HG02943 (cell line): Measurements from ENCODE around the gene PLCD1.
"Not testable (repeated sequence)": the region's sequence is repeated elsewhere in the genome, so short reads cannot be mapped to it uniquely, and the experiment has no call there.

ENCODE experiments used
- ATAC-seq: cut with Tn5 transposase; IDR thresholded peaks from one replicate; pipeline ENCODE4 v1.9.1; 2021; ENCODE audit warnings: mild to moderate bottlenecking, low read depth, moderate library complexity; ENCODE audit not compliant: unreplicated experiment

PLCD1 gene

DNA sequence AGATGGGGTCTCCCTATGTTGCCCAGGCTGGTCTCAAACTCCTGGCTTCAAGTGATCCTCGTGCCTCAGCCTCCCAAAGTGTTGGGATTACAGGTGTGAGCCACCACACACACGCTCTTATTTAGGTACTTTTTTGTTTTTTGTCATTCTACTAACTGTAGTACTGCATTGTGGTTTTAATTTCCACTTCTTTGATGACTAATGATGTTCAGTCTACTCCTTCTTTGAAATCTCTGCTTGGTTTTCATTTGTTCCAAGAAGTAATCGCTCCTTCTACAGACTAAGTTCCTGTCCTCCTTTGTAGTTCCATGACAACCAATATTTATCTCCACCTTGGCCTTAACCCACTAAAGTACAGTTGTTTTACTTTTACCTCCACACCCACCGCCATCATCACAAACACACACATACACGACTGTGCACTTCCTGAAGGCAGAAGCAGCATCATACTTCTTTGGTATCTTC lies 9.0 kb upstream of the PLCD1 start:
- ATAC-seq: no peak

DNA sequence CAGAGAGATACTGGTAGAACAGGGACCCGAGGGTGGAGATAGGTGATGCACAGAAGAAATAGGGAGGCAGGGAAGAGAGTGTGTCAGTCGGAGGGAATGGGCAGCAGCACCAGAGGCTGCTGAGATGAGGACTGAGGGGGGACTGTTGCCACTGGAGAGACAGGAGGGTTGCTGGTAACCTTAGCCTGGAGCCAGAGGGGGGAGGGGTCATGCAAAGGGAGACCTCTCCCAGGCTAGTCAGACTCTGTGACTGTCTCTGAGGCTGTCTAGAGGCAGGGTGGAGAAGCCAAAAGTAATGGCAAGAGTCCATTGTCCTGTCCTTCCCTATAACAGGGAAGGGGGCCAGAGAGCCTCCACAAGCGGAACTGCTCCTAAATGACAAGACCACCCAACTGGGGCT lies 7.5 kb upstream of the PLCD1 start:
- no peak for ATAC-seq

DNA sequence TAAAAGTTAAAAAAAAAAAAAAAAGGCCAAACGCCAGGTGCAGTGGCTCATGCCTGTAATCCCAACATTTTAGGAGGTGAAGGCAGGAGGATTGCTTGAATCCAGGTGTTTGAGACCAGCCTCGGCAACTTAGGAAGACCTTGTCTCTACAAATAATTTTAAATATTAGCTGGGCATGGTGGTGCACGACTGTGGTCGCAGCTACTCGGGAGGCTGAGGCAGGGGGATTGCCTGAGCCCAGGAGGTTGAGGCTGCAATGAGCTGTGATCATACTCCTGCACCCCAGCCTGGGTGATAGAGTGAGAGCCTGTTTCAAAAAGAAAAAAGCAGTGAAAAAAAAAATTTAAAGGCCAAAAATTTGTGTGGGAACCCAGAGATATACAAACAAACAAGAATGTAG lies 6.8 kb upstream of the PLCD1 start:
- ATAC-seq: no peak

DNA sequence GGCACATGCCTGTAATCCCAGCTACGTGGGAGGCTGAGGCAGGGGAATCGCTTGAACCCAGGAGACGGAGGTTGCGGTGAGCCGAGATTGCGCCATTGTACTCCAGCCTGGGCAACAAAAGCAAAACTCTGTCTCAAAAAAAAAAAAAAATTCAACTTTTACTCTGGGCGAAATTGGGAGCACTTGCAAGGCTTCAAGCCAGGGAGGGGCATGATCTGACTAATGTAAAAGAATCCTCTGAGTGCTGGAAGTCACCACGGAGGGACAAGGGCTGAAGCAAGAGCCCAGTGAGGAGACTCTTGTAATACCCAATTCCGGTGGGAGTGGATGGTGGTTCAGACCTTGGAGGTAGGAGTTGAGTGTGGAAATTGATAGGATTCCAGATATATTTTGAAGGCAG lies 4.9 kb upstream of the PLCD1 start:
- ATAC-seq: not testable (repeated sequence)

DNA sequence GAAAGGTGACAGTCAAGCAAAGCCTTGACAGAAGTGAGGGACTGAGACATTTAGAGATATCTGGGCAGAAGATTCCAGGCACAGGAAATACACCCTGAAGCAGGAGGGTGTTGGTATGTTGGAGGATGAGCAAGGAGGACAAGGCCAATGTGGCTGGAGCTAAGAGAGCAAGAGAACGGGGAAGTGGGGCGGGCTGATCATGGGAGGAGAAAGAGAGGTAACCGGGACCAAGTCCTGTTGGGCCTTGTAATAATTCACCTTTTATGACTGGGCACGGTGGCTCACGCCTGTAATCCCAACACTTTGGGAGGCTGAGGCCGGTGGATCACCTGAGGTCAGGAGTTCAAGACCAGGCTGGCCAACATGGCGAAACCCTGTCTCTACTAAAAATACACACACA lies 4.1 kb upstream of the PLCD1 start:
- ATAC-seq: not testable (repeated sequence)

DNA sequence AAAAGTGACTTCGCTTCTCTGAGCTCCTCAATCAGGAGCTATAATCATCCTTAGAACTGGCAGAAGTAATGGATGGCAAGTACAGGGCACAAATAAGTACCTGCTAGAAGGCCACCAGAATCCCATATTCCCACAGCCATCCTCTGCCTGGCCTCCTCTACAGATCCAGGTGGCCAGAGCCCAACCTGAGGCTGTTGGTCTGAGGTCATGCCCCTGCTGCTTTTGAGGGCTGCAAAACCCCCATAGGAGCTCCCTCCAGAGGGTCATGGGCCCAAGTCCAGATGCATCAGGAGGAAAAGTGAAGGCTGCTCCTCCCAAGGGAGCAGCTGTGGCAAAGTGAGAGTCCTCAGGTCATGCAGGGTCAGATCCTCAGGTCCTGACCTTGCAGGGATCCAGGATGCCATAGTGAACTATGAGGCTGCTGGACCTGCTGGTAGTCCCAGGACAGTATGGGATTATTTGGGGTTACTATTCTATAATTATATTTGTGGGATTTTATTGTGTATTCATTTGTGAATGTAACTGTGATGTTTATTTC lies 3.0 kb upstream of the PLCD1 start:
- ATAC-seq: no peak

DNA sequence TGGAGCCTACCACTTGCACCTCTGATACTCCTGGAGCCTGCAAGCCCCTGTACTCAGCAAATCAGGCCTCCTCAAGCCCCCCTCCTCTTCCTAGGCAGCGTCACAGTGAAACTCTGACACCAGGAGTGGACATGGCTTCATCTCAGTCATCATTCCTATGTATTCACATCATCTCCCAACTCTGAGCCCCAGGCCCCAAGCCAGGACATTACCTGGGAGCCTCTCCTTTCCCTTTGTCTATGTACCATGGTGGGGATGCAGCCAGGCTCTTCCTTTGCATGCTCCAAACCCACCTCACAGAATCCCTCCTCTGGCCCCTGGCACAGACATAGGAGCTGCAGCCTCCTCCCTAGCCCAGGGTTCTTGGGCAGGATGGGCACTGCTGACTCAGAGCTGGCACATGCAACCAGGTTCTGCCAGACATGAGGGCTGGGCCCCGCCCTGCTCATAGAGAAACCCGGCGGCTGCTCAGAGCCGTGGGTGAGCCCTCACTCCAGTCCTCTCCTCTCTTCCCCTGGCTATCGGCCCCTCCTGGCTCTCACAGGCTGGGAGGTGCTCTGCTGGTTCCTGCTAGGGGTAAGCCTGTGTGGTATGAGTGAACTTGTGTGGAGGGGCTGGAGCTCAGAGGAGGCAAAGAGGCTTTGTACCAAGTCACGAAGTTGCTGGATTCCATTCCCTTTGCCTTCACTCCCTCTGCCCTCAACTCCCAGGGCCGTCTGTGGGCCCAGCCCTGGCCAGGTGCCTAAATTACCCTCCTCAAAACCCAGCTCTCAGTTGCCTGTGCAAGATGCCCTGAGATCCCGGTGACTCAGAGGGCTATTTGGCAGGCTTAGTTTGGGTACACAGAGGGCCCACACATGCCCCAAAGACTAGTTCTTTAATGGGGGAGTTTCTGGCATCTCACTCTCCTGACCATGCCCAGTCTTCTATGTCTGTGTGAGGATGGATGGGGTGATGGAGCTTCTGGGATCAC lies 1.9 kb upstream of the PLCD1 start:
- no peak for ATAC-seq

DNA sequence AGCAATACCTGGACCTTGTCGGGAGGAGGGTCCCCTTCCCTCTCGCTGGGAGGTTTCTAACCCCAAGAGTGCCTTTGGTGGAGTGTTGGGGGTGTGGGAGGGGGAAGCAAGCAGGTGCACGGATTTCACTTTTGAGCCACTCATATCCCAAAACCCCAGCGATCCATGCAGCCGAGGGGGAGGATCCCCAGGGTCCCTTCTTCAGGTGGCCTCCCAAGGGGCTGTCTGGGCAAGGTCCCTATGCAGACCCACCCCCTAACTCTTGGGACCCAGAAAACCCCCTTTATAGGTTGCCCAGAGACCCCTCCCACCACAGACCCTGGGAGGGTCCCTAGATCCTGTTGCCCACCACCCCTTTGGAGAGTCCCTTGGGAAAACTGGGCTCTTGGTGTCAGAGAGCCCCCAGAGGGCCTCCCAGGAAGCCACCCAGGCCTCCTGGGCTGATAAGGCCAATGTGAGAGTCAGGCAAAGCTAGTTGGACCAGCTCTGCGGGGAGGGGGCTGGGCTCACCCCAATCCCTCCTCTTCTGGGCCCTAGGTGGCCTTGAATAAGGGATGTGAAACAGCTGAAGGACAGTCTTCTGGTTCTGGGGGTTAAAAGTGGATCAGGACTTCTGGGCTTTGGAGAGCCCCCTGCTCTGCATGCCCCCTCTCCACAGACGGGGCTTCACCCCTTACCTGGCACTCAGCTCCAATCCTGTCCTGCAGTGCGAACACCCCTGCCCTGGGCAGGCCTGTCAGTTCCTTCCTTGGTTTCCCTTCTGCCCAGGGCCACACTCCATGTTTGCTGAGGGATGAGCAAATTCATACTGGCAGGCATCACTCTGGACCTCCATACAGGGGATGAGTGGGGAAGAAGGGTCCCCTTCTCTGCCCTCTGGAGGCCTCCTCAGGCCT lies 932 bp upstream of the PLCD1 start:
- ATAC-seq: no peak

DNA sequence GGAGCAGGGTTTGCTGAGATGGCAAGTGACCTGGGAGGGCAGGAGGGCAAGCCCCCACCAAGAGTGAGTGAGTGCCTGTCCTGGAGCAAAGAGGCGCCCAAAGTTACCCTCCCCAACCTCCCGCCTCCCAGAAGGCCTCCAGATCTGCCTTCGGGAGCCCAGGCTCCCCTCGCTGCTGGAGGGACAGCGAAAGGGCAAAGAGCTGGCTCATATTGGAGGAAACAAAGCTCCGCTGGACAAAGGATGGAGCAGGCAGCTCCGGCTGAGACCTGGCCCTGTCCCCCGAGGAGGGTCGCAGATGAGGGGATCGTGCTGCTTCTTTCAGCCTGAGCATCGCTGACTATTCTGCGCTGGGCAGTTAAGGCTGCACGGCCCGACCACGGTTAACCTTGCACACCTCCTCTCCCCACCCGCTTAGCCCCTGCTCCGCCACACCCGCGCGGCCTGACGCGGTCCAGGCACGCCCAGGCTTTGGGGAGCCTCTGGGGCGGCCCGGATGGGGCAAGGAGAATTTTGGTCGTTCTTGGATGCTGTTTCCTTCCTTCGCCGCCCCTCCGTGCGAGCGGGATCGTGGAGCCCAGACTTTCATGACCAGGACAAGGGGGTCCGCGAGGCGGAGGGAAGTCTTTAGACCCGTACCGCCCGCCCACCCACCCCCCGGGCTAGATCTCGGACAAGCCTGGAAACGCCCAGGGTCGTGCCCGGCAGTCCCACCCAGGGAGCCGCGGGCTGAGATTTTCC lies 651 bp downstream of the PLCD1 start:
- no peak for ATAC-seq

DNA sequence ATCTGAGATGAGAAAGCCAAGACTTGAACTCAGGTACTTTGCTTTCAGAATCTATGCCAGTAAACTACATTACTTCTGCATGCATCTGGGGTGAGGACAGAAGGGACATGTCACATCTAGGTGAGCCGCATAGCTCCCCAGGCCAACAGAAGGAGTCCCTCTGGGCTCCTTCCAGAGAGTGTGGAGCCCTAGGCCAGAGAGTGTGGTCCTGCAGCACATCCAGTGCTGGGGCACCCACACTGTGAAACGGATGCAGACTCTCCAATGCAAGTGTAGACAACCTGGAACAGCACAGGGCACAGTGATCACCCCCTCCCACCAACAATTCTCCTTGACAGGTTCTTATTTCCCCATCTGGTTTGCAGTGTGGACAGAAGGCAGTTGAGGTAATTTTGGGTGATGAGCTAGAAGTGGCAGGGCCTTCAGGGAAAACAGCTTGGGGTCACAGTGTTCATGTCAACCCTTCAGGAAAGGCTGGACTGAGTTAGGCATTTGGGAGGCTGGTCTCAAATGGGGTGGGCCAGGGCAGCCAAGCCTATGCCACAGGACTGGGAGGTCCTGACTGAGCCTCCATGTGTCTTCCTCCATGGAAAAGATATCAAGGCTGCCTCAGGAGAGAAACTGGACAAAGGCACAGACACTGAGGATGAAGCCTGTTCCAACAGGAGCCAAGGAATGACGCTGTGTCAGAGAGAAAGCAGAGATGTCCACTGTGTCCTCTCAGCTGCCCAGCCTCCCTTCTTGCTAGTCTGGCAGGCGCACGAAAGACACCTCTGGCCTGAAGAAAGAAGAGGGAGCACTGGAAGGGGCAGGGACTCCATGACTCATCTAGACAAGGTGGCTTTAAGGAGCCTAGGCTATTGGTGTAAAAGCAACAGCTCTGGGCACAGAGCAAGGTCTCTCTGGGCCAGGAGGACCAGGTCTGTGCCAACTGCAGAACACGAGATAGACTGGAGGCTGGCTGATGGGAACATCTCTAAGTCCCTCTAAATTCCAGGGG lies 1.7 kb downstream of the PLCD1 start:
- ATAC-seq: no peak

DNA sequence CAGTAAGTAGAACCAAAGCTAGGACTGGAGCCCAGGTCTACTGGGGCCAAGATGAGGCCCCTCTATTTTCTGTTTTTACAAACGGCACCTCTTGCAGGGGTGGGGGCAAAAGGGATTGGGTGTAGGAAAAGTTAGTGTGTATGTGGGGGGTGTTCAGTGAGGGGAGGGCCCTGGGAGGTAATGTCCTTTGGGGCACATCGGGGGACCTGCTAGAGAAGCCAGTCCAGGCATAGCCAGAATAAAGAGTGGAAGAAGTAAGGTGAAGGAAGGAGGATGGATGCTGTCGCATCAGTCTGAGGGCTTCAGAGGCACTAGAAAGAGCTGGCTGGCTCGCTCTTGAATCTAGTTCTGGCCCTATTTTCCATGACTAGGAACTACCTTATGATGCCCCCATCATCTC lies 2.6 kb downstream of the PLCD1 start:
- ATAC-seq: no peak

DNA sequence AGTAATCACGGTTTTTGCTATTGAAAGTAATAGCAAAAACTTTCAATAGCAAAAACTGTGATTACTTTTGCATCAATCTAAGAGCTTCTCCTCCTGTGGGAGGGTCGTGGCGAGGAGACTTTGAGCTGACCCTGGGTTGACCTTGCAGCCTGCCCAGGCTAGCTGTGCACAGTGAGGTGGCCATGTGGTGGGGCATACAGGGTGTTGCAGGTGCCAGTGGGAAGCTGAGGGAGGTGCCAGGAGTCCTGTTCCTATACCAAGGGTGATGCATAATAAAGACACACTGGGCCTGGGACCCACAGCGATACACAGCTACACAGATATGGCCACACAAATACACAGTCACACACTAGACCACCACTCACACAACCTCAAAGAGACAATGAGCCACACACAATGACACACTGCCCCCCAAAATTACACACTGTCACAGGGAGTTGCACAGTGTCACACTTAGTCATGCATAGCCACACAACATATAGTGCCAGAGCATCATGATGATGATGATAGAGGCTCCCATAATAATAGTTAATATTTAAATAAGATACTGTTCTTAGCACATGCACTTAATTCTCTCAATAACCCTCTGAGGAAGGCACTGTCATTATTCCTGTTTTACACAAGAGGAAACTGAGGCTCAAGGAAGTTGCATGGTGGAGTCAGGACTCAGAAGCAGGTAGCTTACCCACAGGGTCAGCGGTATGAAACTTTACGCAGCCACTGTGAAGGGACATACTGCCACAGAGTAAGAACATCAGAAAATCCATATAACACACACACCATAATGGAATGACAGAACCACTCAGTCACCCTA lies 6.3 kb downstream of the PLCD1 start:
- ATAC-seq: no peak

DNA sequence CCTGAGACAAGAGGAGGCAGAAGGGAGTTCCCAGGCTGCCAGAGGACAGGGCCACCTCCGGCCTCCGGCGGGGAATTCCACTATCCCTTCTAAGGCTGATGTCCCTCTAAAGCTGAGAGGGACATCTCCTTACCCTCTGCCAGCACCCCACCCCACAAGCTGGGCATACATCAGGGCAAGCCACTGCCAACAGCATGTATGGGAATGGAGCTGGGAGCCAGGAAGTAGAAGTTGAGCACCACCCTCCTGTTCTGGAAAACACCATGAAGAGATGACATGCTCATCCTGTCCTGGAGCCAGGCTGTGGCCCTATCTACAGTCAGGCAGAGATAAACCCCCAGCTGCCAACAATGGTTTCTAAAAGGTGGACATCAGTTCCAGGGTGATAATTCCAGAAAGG lies 7.1 kb downstream of the PLCD1 start:
- ATAC-seq: no peak

DNA sequence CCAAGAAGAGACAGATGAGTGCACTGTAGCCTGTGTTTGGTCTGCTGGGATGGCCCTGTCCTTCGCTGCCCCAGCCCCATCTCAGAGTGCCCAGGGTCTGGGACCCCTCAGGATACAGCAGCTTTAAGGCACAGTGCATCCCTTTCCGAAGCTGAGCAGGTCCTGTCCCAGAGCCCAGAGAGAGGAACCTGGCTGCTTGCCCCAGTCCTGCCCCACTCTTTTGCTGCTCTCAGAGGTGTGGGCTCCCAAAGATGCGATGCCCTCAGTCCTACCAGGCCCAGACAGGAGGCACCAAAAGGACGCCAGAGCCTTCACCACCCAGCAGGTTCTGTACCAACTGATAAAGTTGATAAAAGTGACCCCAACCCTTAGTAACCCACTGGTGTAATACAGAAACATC lies 8.2 kb downstream of the PLCD1 start:
- no peak for ATAC-seq

DNA sequence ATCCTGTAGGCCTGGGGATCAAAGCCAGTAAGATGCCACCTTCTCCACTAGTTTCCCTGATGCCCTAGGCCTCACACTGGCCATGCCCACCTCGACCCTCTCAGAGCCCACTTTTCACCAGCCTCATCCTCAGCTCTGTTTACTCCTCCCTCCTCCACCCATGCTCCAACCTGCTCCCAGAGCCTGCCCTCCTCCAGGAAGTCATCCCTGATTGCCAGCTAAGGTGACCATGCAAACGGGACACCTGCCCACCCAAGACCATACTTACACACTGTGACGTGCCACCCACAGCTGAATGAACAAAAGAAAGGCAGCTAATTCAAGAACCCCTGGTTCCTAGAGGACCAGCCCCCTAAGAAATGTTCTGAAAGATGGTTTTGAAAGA lies 9.1 kb downstream of the PLCD1 start:
- no peak for ATAC-seq

DNA sequence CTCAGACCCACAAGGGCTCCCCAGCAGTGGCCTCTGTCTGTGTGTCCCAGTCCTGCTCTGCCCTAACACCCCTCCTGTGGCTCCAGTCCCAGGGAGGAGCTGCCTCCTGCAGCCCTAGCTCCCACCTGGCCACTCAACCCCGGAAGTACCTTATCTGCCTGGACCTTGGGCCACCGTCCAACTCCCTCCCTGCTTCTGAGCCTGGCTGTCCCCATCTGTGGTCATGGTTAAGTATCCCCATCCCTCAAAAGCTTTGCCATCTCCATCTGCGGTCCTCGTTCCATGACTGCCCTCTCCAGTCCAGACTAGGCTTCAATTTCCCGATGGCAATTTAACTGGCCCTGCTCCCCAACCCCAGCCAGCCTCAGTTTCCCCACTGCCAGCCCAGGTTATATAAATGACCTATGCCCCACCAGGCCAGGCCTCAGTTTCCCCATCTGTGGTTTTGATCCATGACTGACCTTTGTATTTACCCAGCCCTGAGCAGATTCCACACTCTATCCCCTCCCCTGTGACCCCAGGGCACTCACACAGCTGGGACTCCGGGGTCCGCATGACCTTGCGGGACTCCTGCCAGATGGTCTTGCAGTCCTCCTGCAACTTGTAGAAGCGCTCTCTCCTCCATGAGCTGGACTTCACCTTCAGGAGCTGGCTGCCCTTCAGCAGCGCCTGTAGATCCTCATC lies 9.6 kb downstream of the PLCD1 start:
- no peak for ATAC-seq

DNA sequence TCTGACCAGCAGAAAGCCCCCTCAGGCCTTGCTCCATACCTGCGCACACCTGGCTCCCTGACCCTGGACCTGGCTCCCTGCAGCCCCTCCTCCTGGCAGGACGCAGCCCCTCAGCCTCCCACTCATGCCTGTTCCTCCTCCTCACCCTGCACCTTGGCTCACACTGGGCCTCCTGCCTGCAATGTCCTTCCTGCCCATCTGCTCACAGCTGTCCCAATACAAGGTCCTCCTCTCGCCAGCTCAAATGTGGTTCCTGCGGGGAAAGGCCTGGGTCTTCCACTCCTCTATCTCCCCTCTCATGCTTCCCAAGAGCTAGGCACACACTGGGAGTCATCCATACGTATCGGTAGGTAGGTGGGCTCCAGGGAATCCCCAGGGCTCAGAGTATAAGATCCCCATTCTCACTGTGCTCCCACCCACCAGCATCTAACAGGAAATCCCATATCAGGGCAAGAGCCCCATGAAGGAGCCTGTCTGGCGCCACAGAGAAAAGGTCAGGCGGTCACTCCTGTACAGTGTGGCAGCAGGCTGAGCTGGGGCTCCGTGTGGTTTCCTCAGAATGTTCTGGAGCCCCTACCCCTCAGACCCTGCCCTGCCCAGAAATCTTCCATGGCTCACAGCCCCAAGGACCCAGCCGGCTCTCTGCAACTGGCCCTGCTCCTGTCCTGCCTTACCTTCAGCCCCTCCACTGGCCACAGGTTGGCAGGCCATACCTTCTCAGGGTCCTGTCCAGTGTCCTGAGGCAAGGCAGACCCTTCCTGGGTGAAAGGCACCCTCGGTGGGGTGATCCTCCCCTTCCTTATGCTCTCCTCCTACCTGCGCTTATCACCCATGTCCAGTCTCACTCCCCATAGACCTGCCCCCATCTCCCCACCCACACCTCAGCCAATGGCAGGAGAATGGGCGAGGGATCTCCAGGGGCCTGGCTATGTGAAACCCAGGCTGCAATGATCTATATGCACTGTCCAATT lies 10.9 kb downstream of the PLCD1 start:
- ATAC-seq: no peak
